A673 (cell line): ENCODE results near the gene FGFR3. TPM values are rescaled to one million over a fixed set of nuclear protein-coding genes. Genes with fewer than 3 reads are reported as not detected.

ENCODE experiments used
- BruUV-seq: library from RNA; stranded (reverse); fragments of 400-500 nt; replicated peaks from 2 replicates; lab custom pipeline; 2021; lab: Mats Ljungman, UMichigan
- CTCF ChIA-PET: fragments of 300-600 bp; sonication (Branson Sonifier 250); formaldehyde crosslinking; loops from one replicate; lab custom pipeline; 2022; ENCODE audit warnings: antibody characterized with exemption; lab: Charles Lee
- POLR2A ChIA-PET: fragments of 300-600 bp; sonication (Branson Sonifier 250); formaldehyde crosslinking; loops from one replicate; lab custom pipeline; 2022; ENCODE audit warnings: antibody characterized with exemption; ENCODE audit not compliant: low non-redundant PET; lab: Charles Lee
- DNase-seq: peaks from one replicate; pipeline ENCODE4 v3.0.0-alpha.2; 2015; ENCODE audit warnings: low spot score
- H3K27ac ChIP-seq: fragments of 200-600 bp; sonication (generic); 2 replicates; pipeline ENCODE4 v1.5.1; 2016; ENCODE audit warnings: mixed run types, low read depth, mild to moderate bottlenecking, mixed read lengths, antibody characterized with exemption, low read length; ENCODE audit not compliant: poor library complexity, severe bottlenecking
- H3K27me3 ChIP-seq: fragments of 200-600 bp; sonication (generic); replicated peaks from 2 replicates; pipeline ENCODE4 v1.6.1; 2017; ENCODE audit warnings: mixed run types, low read depth, mild to moderate bottlenecking, mixed read lengths, antibody characterized with exemption, low read length; ENCODE audit not compliant: insufficient read depth, poor library complexity
- H3K36me3 ChIP-seq: fragments of 200-600 bp; sonication (generic); 2 replicates; pipeline ENCODE4 v1.6.1; 2016; ENCODE audit warnings: mixed run types, mild to moderate bottlenecking, mixed read lengths, antibody characterized with exemption, low read length; ENCODE audit not compliant: insufficient read depth, poor library complexity, severe bottlenecking
- H3K4me1 ChIP-seq: fragments of 200-600 bp; sonication (generic); 2 replicates; pipeline ENCODE4 v1.6.1; 2017; ENCODE audit warnings: mixed run types, mild to moderate bottlenecking, mixed read lengths, antibody characterized with exemption, low read length; ENCODE audit not compliant: insufficient read depth, poor library complexity, severe bottlenecking
- H3K4me3 ChIP-seq: fragments of 200-600 bp; sonication (generic); 2 replicates; pipeline ENCODE4 v1.5.1; 2016; ENCODE audit warnings: low read depth, mixed run types, mild to moderate bottlenecking, mixed read lengths, low read length; ENCODE audit not compliant: poor library complexity, severe bottlenecking
- H3K9me3 ChIP-seq: fragments of 200-600 bp; sonication (generic); 2 replicates; pipeline ENCODE4 v1.6.1; 2016; ENCODE audit warnings: mixed run types, low read depth, mild to moderate bottlenecking, mixed read lengths, antibody characterized with exemption, low read length; ENCODE audit not compliant: poor library complexity, severe bottlenecking
- CTCF ChIP-seq: fragments of 300-800, 200-600 bp; sonication (generic); conservative IDR thresholded peaks from 2 replicates; pipeline ENCODE4 v1.5.1; 2017; ENCODE audit warnings: low read depth, mild to moderate bottlenecking, antibody characterized with exemption, low read length, moderate library complexity, mixed read lengths
- EZH2 ChIP-seq: fragments of 200-600 bp; sonication (generic); IDR thresholded peaks from 2 replicates; pipeline ENCODE4 v1.6.1; 2017; ENCODE audit warnings: borderline replicate concordance, low read depth, mild to moderate bottlenecking, mixed read lengths, antibody characterized with exemption, low read length; ENCODE audit not compliant: poor library complexity, severe bottlenecking
- intact Hi-C: fragments of 100-400 bp; cut with micrococcal nuclease; formaldehyde crosslinking; loops from one replicate; pipeline ENCODE4 v1.10.0; 2022; ENCODE audit not compliant: unreplicated experiment
- total RNA-seq: library from RNA; stranded (reverse); gene quantifications from 2 replicates; pipeline ENCODE4 v1.2.3, GENCODE V29; 2021

FGFR3 gene
- total RNA-seq, 1 experiment from 2014 or later: 5.5 TPM

- Histone ChIP-seq H3K27me3 (peaks cover 15% of the 10 kb centered on the region), H3K4me3 (peak overlapping the region; percentile 55), H3K9me3 (no peaks in the 10 kb centered on the region), H3K27ac (no peak overlapping the region), H3K4me1 (peaks cover 4% of the 10 kb centered on the region), H3K36me3 (no peaks in the 10 kb centered on the region)
- POLR2A ChIA-PET: no interaction called here
- CTCF ChIA-PET: no interaction called here
- no TSS peak for BruUV-seq
- TF ChIP-seq EZH2 (no peak), CTCF (no peak)
- intact Hi-C loops: no loop called here
- no peak for DNase-seq
Measured at GRCh38 chr4:1793940-1794808, 1.1 kb downstream of the FGFR3 start.

DNA sequence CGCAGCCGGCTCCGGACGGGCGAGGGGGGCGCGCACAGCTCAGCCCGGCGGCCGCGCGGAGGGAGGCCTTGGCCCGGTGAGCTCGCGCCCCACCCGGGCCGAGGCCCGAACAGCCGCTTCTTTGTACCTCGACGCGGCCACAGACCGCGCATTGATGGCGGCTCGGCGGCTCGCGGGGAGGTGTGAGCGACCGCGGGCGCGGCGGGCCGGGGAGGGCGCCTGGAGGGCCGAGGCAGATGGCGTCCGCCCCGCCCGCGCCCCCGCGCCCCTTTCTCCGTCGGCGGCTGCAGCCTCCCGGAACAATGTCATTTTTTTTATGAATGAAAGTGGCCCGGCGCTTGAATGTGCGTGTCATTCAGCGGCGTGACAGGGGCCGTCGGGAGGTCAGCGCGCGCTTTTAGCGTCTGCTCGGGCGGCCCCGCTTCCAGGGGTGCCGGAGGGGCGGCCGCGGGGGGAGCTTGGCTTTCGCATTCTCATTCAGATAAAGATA lies 1.8 kb downstream of the FGFR3 start:
- no peak for DNase-seq
- H3K4me3 ChIP-seq: peak overlapping the region; percentile 55
- no peak overlapping the region for H3K27ac ChIP-seq
- ChIA-PET CTCF (no interaction called here), POLR2A (no interaction called here)
- H3K4me1 ChIP-seq: peaks cover 4% of the 10 kb centered on the region
- no peak for TF ChIP-seq CTCF
- TF ChIP-seq EZH2: peak; percentile 29
- intact Hi-C loops: no loop called here
- H3K9me3 ChIP-seq: no peaks in the 10 kb centered on the region
- H3K27me3 ChIP-seq: peaks cover 15% of the 10 kb centered on the region
- no TSS peak for BruUV-seq
- no peaks in the 10 kb centered on the region for H3K36me3 ChIP-seq

DNA sequence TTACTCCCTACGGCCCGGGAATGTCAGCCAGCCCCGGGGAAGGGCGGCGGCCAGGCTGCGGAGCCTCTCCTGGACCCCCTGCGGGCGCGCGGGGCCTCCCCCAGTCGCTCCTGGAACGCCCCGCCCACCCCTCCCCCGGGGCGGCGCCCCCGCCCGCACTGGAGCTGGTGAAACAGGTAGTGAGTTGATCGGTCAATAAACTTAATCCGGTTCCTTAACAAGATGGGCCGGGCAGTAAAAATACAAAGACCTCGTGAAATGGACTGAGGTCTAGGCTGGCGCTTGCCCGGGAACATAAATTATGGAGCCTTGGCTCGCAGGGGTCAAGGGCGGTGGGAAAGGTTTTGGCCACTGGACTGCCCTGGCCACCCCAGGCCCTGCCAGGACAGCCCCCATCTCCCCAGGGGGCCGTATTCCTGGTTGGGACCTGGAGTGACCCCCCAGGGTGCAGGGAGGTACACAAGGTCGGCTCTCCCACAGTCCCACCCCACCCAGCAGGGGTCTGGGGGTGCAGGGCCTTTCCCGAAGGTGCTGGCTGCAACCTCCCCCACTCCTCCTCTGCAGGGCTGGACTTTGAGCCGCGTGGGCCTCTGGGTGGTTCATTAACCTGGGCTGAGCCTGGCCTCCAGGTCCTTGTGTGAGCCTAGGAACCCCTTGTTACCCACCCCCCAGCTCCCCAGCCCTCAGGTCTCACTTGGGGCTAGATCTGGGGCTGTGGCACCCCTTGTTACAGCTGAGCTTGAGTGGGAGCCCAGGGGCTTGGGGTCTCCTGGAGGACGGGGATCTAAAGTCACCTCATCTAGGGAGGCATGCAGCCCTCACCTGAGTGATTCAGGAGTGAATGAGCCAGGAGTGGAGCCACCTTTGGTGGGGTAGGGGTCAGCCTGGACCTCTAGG lies 2.5 kb downstream of the FGFR3 start:
- TF ChIP-seq EZH2 (no peak), CTCF (no peak)
- H3K27me3 ChIP-seq: peaks cover 15% of the 10 kb centered on the region
- no peaks in the 10 kb centered on the region for H3K36me3 ChIP-seq
- intact Hi-C loops: no loop called here
- H3K27ac ChIP-seq: no peak overlapping the region
- H3K4me1 ChIP-seq: peaks cover 4% of the 10 kb centered on the region
- ChIA-PET POLR2A (interaction anchor here (0.6 kb wide), 1 partner anchor 168 kb away, joined by 9 read pairs; no protein-coding TSS in a partner anchor), CTCF (no interaction called here)
- BruUV-seq: no TSS peak
- DNase-seq: peak; percentile 45
- H3K9me3 ChIP-seq: no peaks in the 10 kb centered on the region
- H3K4me3 ChIP-seq: peak overlapping the region; percentile 55
